Panc1 (cell line): ENCODE results near the gene UNCX. TPM values are rescaled to one million over a fixed set of nuclear protein-coding genes. Genes with fewer than 3 reads are reported as not detected.

Experiments
- ATAC-seq: fragments of 200-7000 bp; cut with Tn5 transposase; 2 replicates; pipeline ENCODE4 v1.9.1; 2020; ENCODE audit warnings: mild to moderate bottlenecking, moderate library complexity
- Bru-seq: library from RNA; stranded (reverse); fragments of 400-500 nt; gene quantifications from one replicate; lab custom pipeline; 2021; lab: Mats Ljungman, UMichigan
- BruChase-seq, 2 experiments: library from RNA; stranded (reverse); fragments of 400-500 nt; gene quantifications; one replicate each; lab custom pipeline; 2021; lab: Mats Ljungman, UMichigan
- BruUV-seq: library from RNA; stranded (reverse); fragments of 400-500 nt; replicated peaks from 2 replicates; lab custom pipeline; 2021; lab: Mats Ljungman, UMichigan
- CTCF ChIA-PET: fragments of 300-600 bp; sonication (Branson Sonifier 250); formaldehyde crosslinking; loops from one replicate; lab custom pipeline; 2022; ENCODE audit warnings: antibody characterized with exemption; lab: Charles Lee
- POLR2A ChIA-PET: fragments of 300-600 bp; sonication (Branson Sonifier 250); formaldehyde crosslinking; loops from one replicate; lab custom pipeline; 2022; ENCODE audit warnings: antibody characterized with exemption; lab: Charles Lee
- DNase-seq: peaks from one replicate; pipeline ENCODE4 v3.0.0-alpha.2; 2010; ENCODE audit warnings: low read depth, low spot score
- H3K27ac ChIP-seq: 2 replicates; pipeline ENCODE4 v1.5.1; 2011; ENCODE audit warnings: mild to moderate bottlenecking, low read length, inconsistent platforms
- H3K27me3 ChIP-seq: fragments of 200-500 bp; sonication (Bioruptor generic); 2 replicates; pipeline ENCODE4 v1.6.0; 2014; ENCODE audit warnings: low read length, inconsistent platforms; ENCODE audit not compliant: control insufficient read depth, insufficient read depth
- H3K36me3 ChIP-seq: fragments of 200-500 bp; sonication (Bioruptor generic); 2 replicates; pipeline ENCODE4 v1.5.1; 2014; ENCODE audit warnings: inconsistent platforms, mild to moderate bottlenecking, low read length, moderate library complexity; ENCODE audit not compliant: control insufficient read depth, insufficient read depth
- H3K4me1 ChIP-seq: 2 replicates; pipeline ENCODE4 v1.5.1; 2011; ENCODE audit warnings: inconsistent platforms, mild to moderate bottlenecking, low read length, moderate library complexity; ENCODE audit not compliant: control insufficient read depth, insufficient read depth
- H3K4me3 ChIP-seq, 2 experiments: 2 replicates each; pipeline ENCODE4 v1.5.1; 2011 to 2012; ENCODE audit warnings: low read depth in 2 of 2, low read length in 2 of 2, mild to moderate bottlenecking in 2 of 2, inconsistent platforms in 1 of 2, moderate library complexity in 1 of 2
- H3K9me3 ChIP-seq: fragments of 200-500 bp; sonication (Bioruptor generic); 2 replicates; pipeline ENCODE4 v1.5.1; 2014; ENCODE audit warnings: low read depth, mild to moderate bottlenecking, inconsistent platforms, low read length, moderate library complexity; ENCODE audit not compliant: control insufficient read depth, insufficient read depth
- POLR2AphosphoS5 ChIP-seq: IDR thresholded peaks from 2 replicates; pipeline ENCODE4 v1.6.1; 2012; ENCODE audit warnings: mild to moderate bottlenecking, low read depth, low read length, moderate library complexity
- SIN3A ChIP-seq: IDR thresholded peaks from 2 replicates; pipeline ENCODE4 v1.6.1; 2012; ENCODE audit warnings: low read depth, mild to moderate bottlenecking, low read length, moderate library complexity, borderline replicate concordance; ENCODE audit not compliant: insufficient read depth
- TCF7L2 ChIP-seq: IDR thresholded peaks from 2 replicates; pipeline ENCODE4 v1.6.1; 2011; ENCODE audit warnings: mild to moderate bottlenecking, low read depth, low read length, inconsistent platforms
- in situ Hi-C: cut with HindIII; loops from 2 replicates; pipeline ENCODE4 v1.10.0; 2016; ENCODE audit warnings: low sequenced_read_pairs, low pct_unique_long_range_greater_than_20kb
- intact Hi-C: fragments of 100-400 bp; cut with micrococcal nuclease; formaldehyde crosslinking; loops from one replicate; pipeline ENCODE4 v1.10.0; 2022; ENCODE audit not compliant: unreplicated experiment
- long read RNA-seq: library from polyadenylated mRNA; unstranded; transcript quantifications from one replicate; pipeline ENCODE4 v2.0.0, GENCODE V29; 2021; ENCODE audit not compliant: unreplicated experiment
- polyA plus RNA-seq: library from polyadenylated mRNA; unstranded; fragments of >200 nt; gene quantifications from one replicate; pipeline ENCODE4 v1.2.1, GENCODE V29; 2012; ENCODE audit warnings: missing spikeins; ENCODE audit not compliant: insufficient read length
- total RNA-seq: library from RNA; stranded (reverse); gene quantifications from one replicate; pipeline ENCODE4 v1.2.1, GENCODE V29; 2021; ENCODE audit not compliant: unreplicated experiment
- TF ChIP-seq, protein P1 (sequence below): fragments of 450-650 bp; IDR thresholded peaks from 2 replicates; pipeline ENCODE4 v1.5.1; 2017; ENCODE audit warnings: mild to moderate bottlenecking
- TF ChIP-seq, protein P2 (sequence below), 2 experiments: IDR thresholded peaks; 2 replicates each; pipeline ENCODE4 v1.6.1; 2011 to 2012; ENCODE audit warnings: low read depth in 2 of 2, control low read depth in 1 of 2, low read length in 1 of 2, mild to moderate bottlenecking in 1 of 2, moderate library complexity in 1 of 2; ENCODE audit not compliant: insufficient read depth in 1 of 2

The UNCX gene
- total RNA-seq: not detected
- not detected for polyA plus RNA-seq
- not detected for Bru-seq, nascent RNA
- BruChase-seq, experiment 1, labeled RNA remaining after a 2-hour chase: not detected
- BruChase-seq, experiment 2, labeled RNA remaining after a 6-hour chase: not detected
- long read RNA-seq: 0 reads

- ATAC-seq: no peak
- in situ Hi-C loops: no loop called here
- CTCF ChIA-PET: interaction anchor here (0.5 to 0.6 kb wide), 2 partner anchors 13 to 198 kb away, joined by 3 to 7 read pairs; no protein-coding TSS in a partner anchor
Observed at GRCh38 chr7:1232623-1233332, at the start of gene UNCX. Gene UNCX, plus strand, starts transcription at chr7:1232872. Its CDS starts 146 bp downstream, at chr7:1233018.

DNA sequence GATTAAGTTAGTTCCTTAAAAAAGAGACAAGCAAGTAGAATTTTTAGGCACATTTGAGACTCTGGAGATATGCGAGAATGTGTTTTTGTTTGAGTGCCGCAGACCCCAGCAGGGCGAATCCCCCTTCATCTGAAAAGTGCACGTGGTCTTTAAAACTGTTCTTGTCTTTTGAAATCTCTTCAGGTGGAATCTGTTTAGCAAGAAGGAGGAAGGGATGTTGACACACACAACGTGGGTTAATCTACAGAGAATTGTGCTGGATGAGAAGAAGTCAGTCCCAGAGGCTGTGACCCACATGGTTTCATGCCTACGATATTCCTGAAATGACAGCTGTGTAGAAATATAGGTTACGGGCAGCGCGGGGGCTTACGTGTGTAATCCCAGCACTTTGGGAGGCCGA is 45.5 kb upstream of the UNCX start:
- H3K36me3 ChIP-seq: no peaks in the 10 kb centered on the region
- intact Hi-C loops: no loop called here
- H3K9me3 ChIP-seq: no peaks in the 10 kb centered on the region
- in situ Hi-C loops: no loop called here
- BruUV-seq: no TSS peak
- DNase-seq: no peak
- TF ChIP-seq, protein P1, sequence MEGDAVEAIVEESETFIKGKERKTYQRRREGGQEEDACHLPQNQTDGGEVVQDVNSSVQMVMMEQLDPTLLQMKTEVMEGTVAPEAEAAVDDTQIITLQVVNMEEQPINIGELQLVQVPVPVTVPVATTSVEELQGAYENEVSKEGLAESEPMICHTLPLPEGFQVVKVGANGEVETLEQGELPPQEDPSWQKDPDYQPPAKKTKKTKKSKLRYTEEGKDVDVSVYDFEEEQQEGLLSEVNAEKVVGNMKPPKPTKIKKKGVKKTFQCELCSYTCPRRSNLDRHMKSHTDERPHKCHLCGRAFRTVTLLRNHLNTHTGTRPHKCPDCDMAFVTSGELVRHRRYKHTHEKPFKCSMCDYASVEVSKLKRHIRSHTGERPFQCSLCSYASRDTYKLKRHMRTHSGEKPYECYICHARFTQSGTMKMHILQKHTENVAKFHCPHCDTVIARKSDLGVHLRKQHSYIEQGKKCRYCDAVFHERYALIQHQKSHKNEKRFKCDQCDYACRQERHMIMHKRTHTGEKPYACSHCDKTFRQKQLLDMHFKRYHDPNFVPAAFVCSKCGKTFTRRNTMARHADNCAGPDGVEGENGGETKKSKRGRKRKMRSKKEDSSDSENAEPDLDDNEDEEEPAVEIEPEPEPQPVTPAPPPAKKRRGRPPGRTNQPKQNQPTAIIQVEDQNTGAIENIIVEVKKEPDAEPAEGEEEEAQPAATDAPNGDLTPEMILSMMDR: no peak
- no peak for TF ChIP-seq SIN3A
- no peak for TF ChIP-seq TCF7L2
- ChIA-PET POLR2A (interaction anchor here (0.7 kb wide), 2 partner anchors 7 to 112 kb away, joined by 3 to 7 read pairs; no protein-coding TSS in a partner anchor), CTCF (interaction anchor here (0.6 kb wide), 1 partner anchor 10 kb away, joined by 5 read pairs; no protein-coding TSS in a partner anchor)
- no peak overlapping the region for H3K4me3 ChIP-seq
- peaks cover 4% of the 10 kb centered on the region; the same call in 1 of the 2 replicates for H3K27me3 ChIP-seq
- no peaks in the 10 kb centered on the region; the same call in 1 of the 2 replicates for H3K4me1 ChIP-seq
- no peak for ATAC-seq
- H3K27ac ChIP-seq: no peak overlapping the region

More at GRCh38 chr7:1232623-1233332, at the start of gene UNCX:
- POLR2A ChIA-PET: no interaction called here
- no peak within 1 kb of the TSS for H3K27ac ChIP-seq
- H3K4me3 ChIP-seq: no peak within 1 kb of the TSS
- DNase-seq: no peak
- H3K36me3 ChIP-seq: no peaks in the 10 kb centered on the region; the same call in 1 of the 2 replicates
- peaks cover 9% of the 10 kb centered on the region for H3K4me1 ChIP-seq
- no TSS peak for BruUV-seq
- H3K9me3 ChIP-seq: no peaks in the 10 kb centered on the region
- TF ChIP-seq, protein P2, sequence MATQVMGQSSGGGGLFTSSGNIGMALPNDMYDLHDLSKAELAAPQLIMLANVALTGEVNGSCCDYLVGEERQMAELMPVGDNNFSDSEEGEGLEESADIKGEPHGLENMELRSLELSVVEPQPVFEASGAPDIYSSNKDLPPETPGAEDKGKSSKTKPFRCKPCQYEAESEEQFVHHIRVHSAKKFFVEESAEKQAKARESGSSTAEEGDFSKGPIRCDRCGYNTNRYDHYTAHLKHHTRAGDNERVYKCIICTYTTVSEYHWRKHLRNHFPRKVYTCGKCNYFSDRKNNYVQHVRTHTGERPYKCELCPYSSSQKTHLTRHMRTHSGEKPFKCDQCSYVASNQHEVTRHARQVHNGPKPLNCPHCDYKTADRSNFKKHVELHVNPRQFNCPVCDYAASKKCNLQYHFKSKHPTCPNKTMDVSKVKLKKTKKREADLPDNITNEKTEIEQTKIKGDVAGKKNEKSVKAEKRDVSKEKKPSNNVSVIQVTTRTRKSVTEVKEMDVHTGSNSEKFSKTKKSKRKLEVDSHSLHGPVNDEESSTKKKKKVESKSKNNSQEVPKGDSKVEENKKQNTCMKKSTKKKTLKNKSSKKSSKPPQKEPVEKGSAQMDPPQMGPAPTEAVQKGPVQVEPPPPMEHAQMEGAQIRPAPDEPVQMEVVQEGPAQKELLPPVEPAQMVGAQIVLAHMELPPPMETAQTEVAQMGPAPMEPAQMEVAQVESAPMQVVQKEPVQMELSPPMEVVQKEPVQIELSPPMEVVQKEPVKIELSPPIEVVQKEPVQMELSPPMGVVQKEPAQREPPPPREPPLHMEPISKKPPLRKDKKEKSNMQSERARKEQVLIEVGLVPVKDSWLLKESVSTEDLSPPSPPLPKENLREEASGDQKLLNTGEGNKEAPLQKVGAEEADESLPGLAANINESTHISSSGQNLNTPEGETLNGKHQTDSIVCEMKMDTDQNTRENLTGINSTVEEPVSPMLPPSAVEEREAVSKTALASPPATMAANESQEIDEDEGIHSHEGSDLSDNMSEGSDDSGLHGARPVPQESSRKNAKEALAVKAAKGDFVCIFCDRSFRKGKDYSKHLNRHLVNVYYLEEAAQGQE (IDR thresholded peaks at IDR 0.05; ENCODE audit: insufficient read depth in 1 of 2, low read depth in 2 of 2, low read length in 1 of 2): no peak
- TF ChIP-seq SIN3A (no peak), TCF7L2 (no peak), POLR2AphosphoS5 (no peak)
- TF ChIP-seq, protein P1: no peak
- intact Hi-C loops: no loop called here
- H3K27me3 ChIP-seq: peaks cover 27% of the 10 kb centered on the region
